Right renal cortex interstitium (tissue), 3 donors: ENCODE data around the gene ASL. TPM values are rescaled to one million over a fixed set of nuclear protein-coding genes. Genes with fewer than 3 reads are reported as not detected.
"Not testable (repeated sequence)": the region's sequence is repeated elsewhere in the genome, so short reads cannot be mapped to it uniquely, and the experiment has no call there.

Experiments used
- DNase-seq, 3 donors: peaks; one replicate each; pipeline ENCODE4 v3.0.0-alpha.2; 2013; ENCODE audit warnings: low read depth in 3 of 3, low spot score in 2 of 3
- polyA plus RNA-seq, 3 donors: library from polyadenylated mRNA; unstranded; fragments of 120-200 nt; gene quantifications; one replicate each; pipeline ENCODE4 v1.2.1, GENCODE V29; 2013; ENCODE audit not compliant: insufficient read length in 3 of 3

ASL gene
- polyA plus RNA-seq, 3 donors, result 24.5 to 28.9 (median 24.7) TPM

DNA sequence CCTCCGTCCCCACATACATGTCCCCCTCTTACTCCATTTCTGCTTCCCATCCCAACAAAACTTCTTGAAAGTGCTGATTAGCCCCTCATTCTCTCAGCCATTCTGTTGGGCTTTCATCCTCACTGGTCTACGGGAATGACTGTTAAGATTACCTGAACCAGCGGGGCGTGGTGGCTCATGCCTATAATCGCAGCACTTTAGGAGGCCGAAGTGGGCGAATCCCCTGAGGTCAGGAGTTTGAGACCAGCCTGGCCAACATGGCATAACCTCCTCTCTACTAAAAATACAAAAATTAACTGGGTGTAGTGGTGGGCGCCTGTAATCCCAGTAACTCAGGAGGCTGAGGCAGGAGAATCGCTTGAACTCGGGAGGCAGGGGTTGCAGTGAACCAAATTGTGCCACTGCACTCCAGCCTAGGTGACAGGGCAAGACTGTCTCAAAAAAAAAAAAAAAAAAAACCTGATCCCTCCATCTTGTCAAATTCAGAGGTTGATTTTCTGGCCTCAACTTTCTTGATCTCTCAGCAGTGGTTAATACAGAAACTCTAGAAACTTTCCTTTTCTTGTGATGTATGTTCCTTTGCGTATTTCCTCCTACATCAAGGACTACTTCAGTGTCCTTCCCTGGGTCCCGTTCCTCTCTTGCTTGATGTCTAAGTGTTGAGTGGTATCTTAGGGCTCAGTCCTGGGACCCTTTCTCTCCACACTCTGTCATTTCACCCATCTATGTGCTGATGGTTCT is 41.2 kb downstream of the ASL start:
- DNase-seq, result not testable (repeated sequence)

GRCh38 chr7:66118603-66119002 is 43.0 kb downstream of the ASL start:
- no peak for DNase-seq

- DNase-seq, result no peak
Observed at GRCh38 chr7:66119245-66119850, 43.7 kb downstream of the ASL start.

GRCh38 chr7:66123175-66123528 is 47.5 kb downstream of the ASL start:
- DNase-seq, result no peak

- DNase-seq, result not testable (repeated sequence)
Observed at GRCh38 chr7:66124569-66124861, 48.9 kb downstream of the ASL start.

- DNase-seq, result no peak
Observed at GRCh38 chr7:66125052-66125694, 49.6 kb downstream of the ASL start.

GRCh38 chr7:66125781-66126352 is 50.2 kb downstream of the ASL start:
- not testable (repeated sequence) for DNase-seq

DNA sequence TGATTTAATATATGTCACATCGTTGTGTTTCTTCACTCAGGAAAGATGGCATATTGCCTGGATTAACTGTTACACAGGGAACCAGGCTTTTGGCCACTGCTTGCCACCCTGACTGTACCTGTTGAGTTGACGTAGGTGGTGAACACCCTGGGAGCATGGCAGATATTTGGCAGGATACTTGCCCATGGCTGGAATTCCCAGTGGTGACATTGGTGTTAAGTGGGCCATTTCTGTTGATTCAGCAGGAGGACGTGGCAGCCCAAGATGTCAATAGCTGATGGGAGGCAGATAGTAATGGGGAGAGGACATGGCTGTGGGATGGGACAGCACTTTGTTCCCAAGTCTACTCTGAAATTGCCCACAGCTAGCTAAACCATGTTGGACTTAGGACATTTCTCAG is 51.6 kb downstream of the ASL start:
- not testable (repeated sequence) for DNase-seq

GRCh38 chr7:66138994-66139752 is 63.6 kb downstream of the ASL start:
- no peak for DNase-seq

GRCh38 chr7:66140924-66141323 is 65.3 kb downstream of the ASL start:
- no peak for DNase-seq

DNA sequence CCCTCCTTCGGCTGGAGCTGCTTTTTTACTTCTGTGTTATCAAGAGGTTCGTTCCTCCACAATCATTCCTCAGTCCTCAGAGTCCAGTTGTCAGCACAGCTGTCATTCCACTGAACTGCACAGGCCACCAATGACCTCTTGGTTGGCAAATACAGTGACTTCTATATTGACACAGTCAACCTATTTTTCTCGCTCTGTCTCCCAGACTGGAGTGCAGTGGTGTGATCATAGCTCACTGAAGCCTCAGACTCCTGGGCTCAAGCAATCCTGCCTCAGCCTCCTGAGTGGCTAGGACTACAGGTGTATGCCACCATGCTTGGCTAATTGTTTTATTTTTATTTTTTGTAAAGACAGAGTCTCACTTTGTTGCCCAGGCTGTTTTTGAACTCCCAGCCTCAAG is 66.7 kb downstream of the ASL start:
- DNase-seq, result no peak

DNA sequence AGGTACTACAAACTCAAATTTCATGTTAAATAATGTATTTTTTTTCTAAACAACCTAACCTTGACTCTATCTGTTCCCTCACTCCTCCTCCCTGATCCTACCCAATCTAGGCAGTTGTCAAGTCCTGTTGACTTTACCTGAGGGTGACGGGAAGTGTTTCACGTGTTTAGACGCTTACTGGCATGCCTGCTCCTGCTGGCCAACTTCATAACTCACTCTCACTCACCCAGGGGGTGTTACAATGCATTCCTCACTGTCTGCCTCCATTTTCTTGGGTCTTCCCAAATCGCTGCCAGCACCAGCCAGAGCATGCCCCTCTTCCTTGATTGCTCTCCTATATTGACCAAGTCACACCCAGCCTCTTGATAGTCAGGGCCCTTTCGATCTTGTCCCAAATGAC is 67.4 kb downstream of the ASL start:
- DNase-seq, result no peak

Other genes starting within 250 kb of the ASL start
- 10 to 100 TPM; 28.4 to 30.0 (median 29.0) TPM for gene VKORC1L1, start 202.7 kb upstream of the ASL start, polyA plus RNA-seq
- gene GUSB, start 93.6 kb upstream of the ASL start, polyA plus RNA-seq, result 10 to 100 TPM; 74.9 to 79.3 (median 77.3) TPM
- gene CRCP, start 39.0 kb downstream of the ASL start, polyA plus RNA-seq, result 10 to 100 TPM; 24.5 to 28.9 (median 25.2) TPM
- gene TPST1, start 129.5 kb downstream of the ASL start, polyA plus RNA-seq, result 10 to 100 TPM; 44.0 to 51.3 (median 50.4) TPM